DOHH2 (cell line): ENCODE results near the gene CST1.
"Not testable (repeated sequence)": the region's sequence is repeated elsewhere in the genome, so short reads cannot be mapped to it uniquely, and the experiment has no call there.

Experiments
- CTCF ChIP-seq: fragments of 200-600 bp; sonication (generic); IDR thresholded peaks from one replicate; pipeline ENCODE4 v1.5.1; 2014; ENCODE audit warnings: antibody characterized with exemption, mild to moderate bottlenecking, low read depth, low read length; ENCODE audit not compliant: poor library complexity, severe bottlenecking
- EZH2phosphoT487 ChIP-seq: fragments of 200-600 bp; sonication (generic); IDR thresholded peaks from 2 replicates; pipeline ENCODE4 v1.6.1; 2017; ENCODE audit warnings: borderline replicate concordance, mild to moderate bottlenecking, antibody characterized with exemption, low read length, moderate library complexity, mixed read lengths

- TF ChIP-seq CTCF, EZH2phosphoT487: not testable (repeated sequence)
Measured at GRCh38 chr20:23777380-23777779, 26.6 kb upstream of the CST1 start.
